Limb (tissue), 2 donors: Measurements from ENCODE around the gene CXXC4.

Experiments
- DNase-seq, 2 donors: peaks; one replicate each; pipeline ENCODE4 v3.0.0-alpha.2; 2016; ENCODE audit errors: extremely low spot score in 2 of 2

The CXXC4 gene

GRCh38 chr4:104489731-104490095 is 5.0 kb downstream of the CXXC4 start:
- no peak for DNase-seq

- no peak for DNase-seq
These were observed 6.5 kb downstream of the CXXC4 start for GRCh38 chr4:104488151-104488550.

DNA sequence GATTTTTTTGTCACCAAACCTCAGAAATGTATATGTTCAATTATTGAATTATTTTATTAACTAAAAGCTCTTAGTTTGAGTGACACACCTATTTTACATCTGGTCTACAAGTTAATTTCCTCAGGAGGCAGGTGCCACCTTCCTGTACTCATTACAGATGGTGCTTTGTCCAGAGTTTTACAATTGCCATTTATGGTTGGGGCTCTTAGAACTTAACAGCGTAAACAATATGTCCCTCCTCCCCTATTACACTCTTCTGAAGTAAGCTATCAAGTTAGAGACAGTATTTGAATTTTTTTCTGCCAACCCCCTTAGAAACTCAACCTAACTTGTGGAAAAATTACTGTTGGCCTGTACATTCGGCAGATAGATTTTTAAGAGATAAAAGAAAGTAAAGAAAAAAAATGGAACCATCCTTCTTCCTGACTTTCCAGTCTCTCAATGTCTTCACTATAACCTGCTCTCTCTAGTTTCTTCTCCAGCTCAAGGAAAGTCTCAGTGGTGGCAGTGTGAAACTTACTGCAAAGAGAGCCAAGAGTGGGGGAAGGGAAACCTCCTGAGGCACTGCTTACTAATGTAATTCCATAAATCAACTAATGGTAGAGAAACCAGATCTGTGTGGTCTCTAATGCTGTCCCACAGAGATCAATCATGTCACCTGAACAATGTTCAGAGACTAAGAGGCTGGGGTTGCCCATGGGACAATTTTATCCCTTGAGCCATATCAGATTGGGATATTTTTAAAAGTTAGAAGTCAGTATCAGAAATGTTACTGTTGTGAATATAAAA is 7.8 kb downstream of the CXXC4 start:
- DNase-seq: no peak

GRCh38 chr4:104475652-104476051 is 19.0 kb downstream of the CXXC4 start:
- no peak for DNase-seq

- DNase-seq: no peak
These were observed 21.9 kb downstream of the CXXC4 start for GRCh38 chr4:104472766-104473165.

DNA sequence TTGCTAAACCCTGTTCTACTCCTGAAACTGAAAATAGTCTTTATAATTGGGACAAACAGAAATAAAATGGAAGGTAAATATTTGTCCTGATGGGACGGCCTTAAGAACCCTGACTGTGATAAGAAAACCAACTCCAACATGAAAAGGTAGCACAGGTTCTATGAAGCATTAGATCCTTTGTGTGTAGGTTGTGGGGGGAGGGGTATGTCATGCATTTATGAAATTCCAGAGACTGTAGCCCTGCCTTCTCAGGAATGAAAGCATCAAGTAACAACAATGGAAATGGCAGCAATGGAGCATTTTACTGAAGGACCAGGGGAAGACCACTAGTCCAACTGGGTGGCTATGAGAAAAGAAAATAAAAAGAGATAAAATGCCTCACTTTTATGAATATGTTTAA is 23.9 kb downstream of the CXXC4 start:
- no peak for DNase-seq

DNA sequence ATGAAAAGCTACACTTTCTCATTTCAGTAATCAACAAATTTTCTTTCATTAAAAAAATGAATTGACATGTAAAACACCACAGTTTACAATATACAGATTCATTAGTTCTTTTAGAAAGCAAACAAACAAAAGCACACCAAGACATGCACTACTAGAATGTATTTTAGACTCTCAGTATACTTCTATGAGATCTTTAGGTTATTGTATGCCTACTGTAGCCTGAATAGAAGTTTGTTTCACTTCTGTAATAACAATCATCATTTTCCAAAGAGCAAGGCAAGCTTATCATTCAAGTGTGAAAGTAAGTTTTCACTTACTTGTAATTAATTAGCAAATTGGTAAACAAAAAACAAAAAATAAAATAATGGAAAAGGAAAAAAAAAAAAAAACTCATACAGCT is 24.9 kb downstream of the CXXC4 start:
- DNase-seq: no peak

DNA sequence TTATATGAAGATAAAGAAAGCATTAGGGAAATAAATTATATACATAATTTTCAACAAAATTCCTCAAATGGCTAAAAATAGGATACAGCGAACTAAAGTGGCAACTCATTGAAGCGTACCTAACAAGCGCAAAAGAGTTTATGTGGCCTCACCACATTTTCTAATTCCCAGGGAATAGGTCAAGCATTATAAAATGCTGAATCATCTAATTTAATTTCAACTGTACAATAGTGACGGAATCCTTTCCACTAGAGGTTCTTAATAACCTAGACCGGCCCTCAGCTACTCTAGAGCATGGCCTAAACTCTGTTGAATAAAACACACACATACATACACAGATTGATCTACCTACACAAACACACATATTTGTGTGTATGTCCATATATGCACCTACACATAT is 29.1 kb downstream of the CXXC4 start:
- DNase-seq: no peak

DNA sequence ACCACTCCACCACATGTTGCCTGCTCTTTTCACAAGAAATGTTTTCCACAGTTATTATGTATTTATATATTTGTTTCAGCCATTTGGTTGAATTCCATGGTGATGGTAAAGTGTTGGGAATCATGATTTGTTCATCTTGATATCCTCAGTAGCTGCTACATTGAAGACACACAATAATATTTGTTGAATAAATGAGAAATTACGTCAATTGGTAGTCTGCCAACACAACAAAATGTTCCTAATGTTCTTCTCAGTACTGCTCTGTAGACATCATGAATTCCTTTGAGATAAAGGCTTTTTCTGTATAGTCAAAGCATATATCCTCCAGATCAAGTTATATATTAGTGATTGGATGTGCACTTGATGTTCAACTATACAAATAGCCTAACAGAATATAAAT is 29.5 kb downstream of the CXXC4 start:
- DNase-seq: peak in 1 of 2 donors; percentile 27

DNA sequence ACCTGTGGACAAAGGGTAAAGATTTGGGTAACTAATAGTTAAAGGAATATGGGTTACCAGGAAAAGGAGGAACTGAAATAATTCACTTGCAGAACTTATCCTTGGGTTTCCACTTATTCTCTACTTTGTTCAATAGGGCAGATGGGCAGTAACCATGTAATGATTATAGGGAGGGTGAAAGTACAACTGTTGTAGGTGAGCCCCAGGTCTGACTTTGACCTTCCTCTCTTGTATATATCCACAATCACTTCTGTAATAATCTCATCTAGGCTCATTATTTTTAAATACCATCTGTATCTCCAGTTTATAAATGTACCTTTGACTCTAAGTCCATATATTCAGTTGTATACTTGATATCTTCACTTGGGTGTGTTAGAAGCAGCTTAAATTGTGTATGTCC is 32.1 kb downstream of the CXXC4 start:
- no peak for DNase-seq

- no peak for DNase-seq
These were observed 37.2 kb downstream of the CXXC4 start for GRCh38 chr4:104457308-104457981.

GRCh38 chr4:104451573-104451972 is 43.1 kb downstream of the CXXC4 start:
- no peak for DNase-seq

GRCh38 chr4:104449537-104449936 is 45.2 kb downstream of the CXXC4 start:
- DNase-seq: no peak

GRCh38 chr4:104447294-104447693 is 47.4 kb downstream of the CXXC4 start:
- DNase-seq: no peak

DNA sequence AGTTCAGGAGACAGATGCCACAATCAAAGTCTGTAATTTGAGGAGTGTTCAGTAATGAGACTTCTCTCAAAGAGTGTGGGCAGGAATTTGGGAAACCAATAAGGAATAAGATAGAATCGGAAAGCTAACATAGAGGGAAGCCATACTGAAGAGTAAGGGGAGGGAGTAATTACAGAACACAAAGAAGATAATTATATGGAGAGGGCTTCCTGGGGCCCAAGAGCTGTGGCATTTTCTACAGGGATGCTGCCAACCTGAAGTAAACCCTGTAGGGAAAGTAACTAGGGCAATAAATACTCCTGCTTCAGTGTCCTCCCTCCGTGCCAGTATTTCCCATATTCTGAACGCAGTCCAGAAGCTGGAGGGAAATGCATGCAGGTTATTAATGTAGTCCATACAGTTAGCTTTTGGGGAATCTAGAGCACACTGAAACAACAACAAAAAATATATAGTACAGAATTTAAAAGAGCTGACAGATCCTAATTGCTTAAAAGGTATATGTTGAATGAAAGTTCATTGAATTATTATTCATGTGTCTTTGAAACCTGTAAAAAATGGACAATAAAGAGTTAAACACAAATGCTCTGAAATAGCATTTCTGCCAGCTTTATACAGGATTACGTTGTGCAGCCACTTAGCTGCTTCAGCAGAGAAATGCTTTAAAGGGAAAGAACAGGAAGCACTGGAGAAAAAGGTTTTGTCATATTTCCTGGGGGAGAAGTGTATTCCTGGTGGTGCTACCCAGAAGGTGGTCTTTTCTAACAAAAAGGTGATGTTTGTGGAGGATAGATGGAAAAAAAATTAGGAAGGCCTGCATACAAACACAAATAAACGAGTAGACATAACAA is 48.0 kb downstream of the CXXC4 start:
- DNase-seq: no peak

GRCh38 chr4:104444685-104445084 is 50.0 kb downstream of the CXXC4 start:
- DNase-seq: no peak

DNA sequence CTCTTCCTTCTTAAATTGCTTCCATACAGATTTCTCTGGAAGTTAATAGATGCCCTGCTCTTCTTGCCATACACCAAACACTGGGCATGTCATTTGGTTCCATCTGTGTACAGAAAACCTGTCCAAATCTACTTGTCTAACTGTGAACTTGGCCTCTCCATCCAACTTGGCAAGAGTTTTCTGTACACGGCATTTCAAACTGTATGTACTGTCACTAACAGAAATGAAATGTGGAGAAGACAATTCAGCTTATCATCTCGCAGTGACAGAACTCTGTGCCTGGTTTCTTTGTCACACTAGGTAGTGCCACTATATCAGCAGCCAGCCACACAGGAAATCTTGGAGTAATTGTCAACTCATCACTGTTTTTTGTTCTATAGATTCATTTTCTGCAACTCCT is 58.2 kb downstream of the CXXC4 start:
- DNase-seq: no peak

GRCh38 chr4:104429150-104429741 is 65.4 kb downstream of the CXXC4 start:
- no peak for DNase-seq

GRCh38 chr4:104425948-104426347 is 68.7 kb downstream of the CXXC4 start:
- no peak for DNase-seq

DNA sequence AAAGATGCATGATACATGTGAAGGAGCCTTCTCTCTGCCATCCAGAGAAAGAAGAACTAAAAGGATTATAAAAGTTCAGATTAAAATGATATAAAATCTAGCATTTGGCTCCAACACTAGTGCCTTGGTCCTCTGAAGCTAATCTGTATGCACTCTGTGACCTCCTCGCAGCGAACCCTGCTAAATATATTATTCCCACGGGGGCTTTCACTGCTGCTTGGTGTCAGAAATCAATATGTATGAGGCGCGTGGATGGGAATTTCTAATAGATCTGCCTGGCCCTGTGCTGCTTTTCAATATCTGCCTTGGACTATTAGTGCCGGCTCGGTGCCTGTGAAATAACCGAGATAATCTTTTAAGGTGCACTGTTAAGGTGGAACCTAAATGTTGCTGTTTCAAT is 69.7 kb downstream of the CXXC4 start:
- peak in 1 of 2 donors; percentile 47 for DNase-seq

DNA sequence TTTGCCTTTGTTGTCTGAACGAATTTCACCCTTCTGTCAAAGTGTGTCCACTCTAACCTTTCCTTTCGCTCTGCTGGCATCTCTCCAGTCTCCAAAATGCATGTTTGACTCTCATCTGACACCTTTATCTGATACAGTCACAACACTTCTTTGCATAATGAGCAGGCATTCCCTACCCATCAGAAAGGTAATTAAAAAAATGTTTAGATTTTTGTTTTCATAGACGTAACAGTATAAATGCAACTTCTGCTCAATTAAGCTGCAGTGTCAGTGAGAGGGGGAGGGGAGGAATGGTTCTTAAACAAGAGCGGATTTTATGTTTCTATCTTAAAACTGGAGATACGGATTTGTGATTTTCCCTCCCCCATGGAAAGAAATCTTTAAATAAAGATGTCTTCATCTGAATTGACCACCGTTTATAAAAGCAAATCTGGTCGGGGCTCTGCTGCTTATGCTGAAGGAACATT is 70.2 kb downstream of the CXXC4 start:
- no peak for DNase-seq

DNA sequence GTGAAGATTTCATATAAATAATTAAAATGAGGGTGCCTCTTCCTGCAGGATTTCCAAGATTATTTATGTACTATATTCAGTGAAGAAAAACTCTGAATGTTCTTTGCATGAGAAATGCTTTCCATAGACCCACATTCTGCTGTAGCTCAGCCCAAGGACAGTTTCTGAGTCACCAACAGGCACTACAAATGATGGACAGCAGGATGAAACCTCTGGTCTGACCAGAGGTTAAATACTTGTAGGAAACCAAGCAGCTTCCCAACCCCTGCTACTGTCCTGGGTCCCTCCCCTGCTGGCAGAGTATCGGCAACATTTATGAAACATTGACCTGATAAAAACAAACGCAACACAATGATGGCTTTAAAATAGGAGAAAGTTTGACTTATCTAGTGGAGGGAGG is 73.1 kb downstream of the CXXC4 start:
- DNase-seq: no peak
